Measurements from ENCODE around the gene XDH. TPM values are rescaled to one million over a fixed set of nuclear protein-coding genes. Genes with fewer than 3 reads are reported as not detected.

Gene XDH
- 0.06 and 0.91 TPM in 2 replicates for total RNA-seq (2014; rRNA removed)
- percentile 22 among the genes with signal in this experiment for Bru-seq, nascent RNA
- BruChase-seq, experiment 1, labeled RNA remaining after a 6-hour chase = percentile 26 among the genes with signal in this experiment
- BruChase-seq, experiment 2, labeled RNA remaining after a 2-hour chase = percentile 23 among the genes with signal in this experiment
- long read RNA-seq = 0 reads

- intact Hi-C loops (cut with micrococcal nuclease) = loop anchor here (2.0 to 10.0 kb wide), 3 partner anchors 30 to 180 kb away; partner anchors contain the start of gene EHD3
- CTCF ChIA-PET = no interaction called here
- no peak for TF ChIP-seq EZH2phosphoT487 (IDR thresholded peaks at IDR 0.05; ENCODE audit: borderline replicate concordance, low read length)
- TF ChIP-seq, protein P1, sequence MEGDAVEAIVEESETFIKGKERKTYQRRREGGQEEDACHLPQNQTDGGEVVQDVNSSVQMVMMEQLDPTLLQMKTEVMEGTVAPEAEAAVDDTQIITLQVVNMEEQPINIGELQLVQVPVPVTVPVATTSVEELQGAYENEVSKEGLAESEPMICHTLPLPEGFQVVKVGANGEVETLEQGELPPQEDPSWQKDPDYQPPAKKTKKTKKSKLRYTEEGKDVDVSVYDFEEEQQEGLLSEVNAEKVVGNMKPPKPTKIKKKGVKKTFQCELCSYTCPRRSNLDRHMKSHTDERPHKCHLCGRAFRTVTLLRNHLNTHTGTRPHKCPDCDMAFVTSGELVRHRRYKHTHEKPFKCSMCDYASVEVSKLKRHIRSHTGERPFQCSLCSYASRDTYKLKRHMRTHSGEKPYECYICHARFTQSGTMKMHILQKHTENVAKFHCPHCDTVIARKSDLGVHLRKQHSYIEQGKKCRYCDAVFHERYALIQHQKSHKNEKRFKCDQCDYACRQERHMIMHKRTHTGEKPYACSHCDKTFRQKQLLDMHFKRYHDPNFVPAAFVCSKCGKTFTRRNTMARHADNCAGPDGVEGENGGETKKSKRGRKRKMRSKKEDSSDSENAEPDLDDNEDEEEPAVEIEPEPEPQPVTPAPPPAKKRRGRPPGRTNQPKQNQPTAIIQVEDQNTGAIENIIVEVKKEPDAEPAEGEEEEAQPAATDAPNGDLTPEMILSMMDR (conservative IDR thresholded peaks at IDR 0.05; ENCODE audit: low read depth, low read length) = no peak
- TF ChIP-seq EZH2 (IDR thresholded peaks at IDR 0.05; ENCODE audit: low read length, unreplicated experiment) = no peak
- Histone ChIP-seq H3K79me2 (ENCODE audit: low read length) (no peaks in the 10 kb centered on the region), H3K9ac (ENCODE audit: low read length) (no peak within 1 kb of the TSS), H3K4me3 (ENCODE audit: low read length) (no peak within 1 kb of the TSS), H4K20me1 (ENCODE audit: low read length) (no peaks in the 10 kb centered on the region), H3K9me2 (replicated peaks; ENCODE audit: low read length) (no peaks in the 10 kb centered on the region), H3K4me2 (ENCODE audit: low read length) (peak within 1 kb of the TSS; percentile 30; the same call in 1 of the 2 replicates), H3K27ac (ENCODE audit: low read length) (peak within 1 kb of the TSS; percentile 12), H3F3A (ENCODE audit: low read length, unreplicated experiment) (no peaks in the 10 kb centered on the region), H3K27me3 (ENCODE audit: low read length) (no peaks in the 10 kb centered on the region), H3K36me3 (ENCODE audit: low read depth, low read length) (no peaks in the 10 kb centered on the region), H3K4me1 (ENCODE audit: insufficient read depth, low read length) (peaks cover 34% of the 10 kb centered on the region), H3K9me3 (ENCODE audit: low read length) (no peaks in the 10 kb centered on the region), H2AFZ (ENCODE audit: low read length) (no peak within 1 kb of the TSS)
- POLR2A ChIA-PET (ENCODE audit: unreplicated experiment) = interaction anchor here (0.6 kb wide), 1 partner anchor 434 kb away, joined by 4 read pairs; no protein-coding TSS in a partner anchor
- DNase-seq (peak; percentile 68), ATAC-seq (peak; percentile 77)
- BruUV-seq (replicated peaks) = no TSS peak
Measured at GRCh38 chr2:31414601-31415241, at the start of gene XDH. Gene XDH (minus strand): TSS chr2:31414742. CDS start chr2:31414666, 76 bp downstream.

DNA sequence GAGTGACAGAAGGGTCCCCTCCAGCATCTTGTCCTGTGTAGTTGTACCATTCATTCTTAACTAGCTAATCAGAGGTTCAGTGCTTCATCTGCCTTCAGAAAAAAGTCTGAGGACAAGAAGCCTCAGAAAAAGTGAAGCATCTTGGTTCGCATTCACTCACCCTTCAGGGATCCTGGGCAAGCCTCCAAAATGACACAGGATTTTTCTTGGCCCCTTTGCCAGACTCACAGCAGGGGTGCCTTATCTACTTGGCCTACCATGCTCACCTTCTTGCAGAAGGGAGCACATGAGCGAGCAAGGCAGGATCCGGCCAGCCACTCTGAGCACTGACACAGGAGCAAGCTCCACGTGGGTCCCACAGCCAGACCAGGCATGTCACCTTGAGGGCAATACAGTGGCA is 43.1 kb upstream of the XDH start:
- Histone ChIP-seq H3K79me2 (ENCODE audit: low read length) (no peaks in the 10 kb centered on the region), H3K9me2 (replicated peaks; ENCODE audit: low read length) (no peaks in the 10 kb centered on the region), H3K4me3 (ENCODE audit: low read length) (no peak overlapping the region), H3K4me2 (ENCODE audit: low read length) (no peak overlapping the region), H3F3A (ENCODE audit: low read length, unreplicated experiment) (no peaks in the 10 kb centered on the region), H3K4me1 (ENCODE audit: insufficient read depth, low read length) (no peaks in the 10 kb centered on the region), H4K20me1 (ENCODE audit: low read length) (no peaks in the 10 kb centered on the region), H3K9me3 (ENCODE audit: low read length) (peaks cover 15% of the 10 kb centered on the region), H3K27ac (ENCODE audit: low read length) (no peak overlapping the region), H3K36me3 (ENCODE audit: low read depth, low read length) (no peaks in the 10 kb centered on the region), H3K27me3 (ENCODE audit: low read length) (no peaks in the 10 kb centered on the region), H3K9ac (ENCODE audit: low read length) (no peak overlapping the region), H2AFZ (ENCODE audit: low read length) (no peak overlapping the region)
- TF ChIP-seq, protein P1 (conservative IDR thresholded peaks at IDR 0.05; ENCODE audit: low read depth, low read length) = no peak
- no peak for TF ChIP-seq EZH2phosphoT487 (IDR thresholded peaks at IDR 0.05; ENCODE audit: borderline replicate concordance, low read length)
- no peak for TF ChIP-seq EZH2 (IDR thresholded peaks at IDR 0.05; ENCODE audit: low read length, unreplicated experiment)
- BruUV-seq (replicated peaks) = no TSS peak
- POLR2A ChIA-PET (ENCODE audit: unreplicated experiment) = no interaction called here
- DNase-seq = no peak
- intact Hi-C loops (cut with micrococcal nuclease) = no loop called here
- CTCF ChIA-PET = no interaction called here
- ATAC-seq = no peak

- H3K9ac ChIP-seq (ENCODE audit: low read length) = no peak overlapping the region
- H3K79me2 ChIP-seq (ENCODE audit: low read length) = no peaks in the 10 kb centered on the region
- H3K4me2 ChIP-seq (ENCODE audit: low read length) = no peak overlapping the region
- ChIA-PET POLR2A (ENCODE audit: unreplicated experiment) (no interaction called here), CTCF (no interaction called here)
- H3K9me3 ChIP-seq (ENCODE audit: low read length) = 0 out of 2 replicates have a peak, but pooled peaks cover 7% of the 10 kb centered on the region
- H3K9me2 ChIP-seq (replicated peaks; ENCODE audit: low read length) = no peaks in the 10 kb centered on the region
- DNase-seq = peak; percentile 3
- H3K36me3 ChIP-seq (ENCODE audit: low read depth, low read length) = no peaks in the 10 kb centered on the region
- no peaks in the 10 kb centered on the region for H3K4me1 ChIP-seq (ENCODE audit: insufficient read depth, low read length)
- intact Hi-C loops (cut with micrococcal nuclease) = no loop called here
- H3K4me3 ChIP-seq (ENCODE audit: low read length) = no peak overlapping the region
- H3K27me3 ChIP-seq (ENCODE audit: low read length) = no peaks in the 10 kb centered on the region
- H3F3A ChIP-seq (ENCODE audit: low read length, unreplicated experiment) = no peaks in the 10 kb centered on the region
- no peaks in the 10 kb centered on the region for H4K20me1 ChIP-seq (ENCODE audit: low read length)
- TF ChIP-seq EZH2phosphoT487 (IDR thresholded peaks at IDR 0.05; ENCODE audit: borderline replicate concordance, low read length) = no peak
- no peak for TF ChIP-seq EZH2 (IDR thresholded peaks at IDR 0.05; ENCODE audit: low read length, unreplicated experiment)
- TF ChIP-seq, protein P1 (conservative IDR thresholded peaks at IDR 0.05; ENCODE audit: low read depth, low read length) = no peak
- H2AFZ ChIP-seq (ENCODE audit: low read length) = no peak overlapping the region
- H3K27ac ChIP-seq (ENCODE audit: low read length) = no peak overlapping the region
- no peak for ATAC-seq
- BruUV-seq (replicated peaks) = no TSS peak
Measured at GRCh38 chr2:31446848-31447247, 32.3 kb upstream of the XDH start.
